ENCODE results near the gene POLR3F. TPM values are rescaled to one million over a fixed set of nuclear protein-coding genes. Genes with fewer than 3 reads are reported as not detected.

The POLR3F gene
- total and polyA plus RNA-seq, 5 experiments from 2014 or later: 5.2 to 13.0 (median 9.3) TPM

GRCh38 chr20:18533978-18534644, 66.9 kb downstream of the POLR3F start:
- POLR2A ChIA-PET: no interaction called here
- ATAC-seq (no peak), DNase-seq (no peak)
- no peak overlapping the region for H3K4me3 Mint-ChIP-seq
- H3K27me3 Mint-ChIP-seq: no peaks in the 10 kb centered on the region
- H3K4me1 Mint-ChIP-seq: no peaks in the 10 kb centered on the region
- H3K36me3 Mint-ChIP-seq: peaks cover 4 to 94% (median 41%) of the 10 kb centered on the region in 3 donors
- H3K27ac Mint-ChIP-seq: no peak overlapping the region
- peaks cover 0 to 3% (median 0%) of the 10 kb centered on the region in 9 donors for H3K9me3 Mint-ChIP-seq

Small RNAs within 50 kb of the gene (microRNA-seq; reads per million reads assigned to microRNA genes)
- gene MIR3192 (ENCODE audit: borderline microRNAs expressed): not detected

Other genes starting within 250 kb of the POLR3F start
- gene ZNF133, start 178.9 kb upstream of the POLR3F start, total RNA-seq: 1 to 10 TPM; 8.4 to 9.3 TPM
- gene ZNF133, start 178.9 kb upstream of the POLR3F start, polyA plus RNA-seq: 1 to 10 TPM; 4.3 to 6.8 (median 6.7) TPM
- 1 to 10 TPM; 3.3 to 3.4 TPM for gene DZANK1, start 360 bp upstream of the POLR3F start, total RNA-seq
- gene DZANK1, start 360 bp upstream of the POLR3F start, polyA plus RNA-seq: 1 to 10 TPM in 1 of 3 donors, under 1 TPM in 2; 0.74 to 1.3 (median 0.87) TPM
- gene RBBP9, start 29.8 kb downstream of the POLR3F start, total RNA-seq: 1 to 10 TPM; 7.5 to 8.5 TPM
- gene RBBP9, start 29.8 kb downstream of the POLR3F start, polyA plus RNA-seq: 1 to 10 TPM; 7.6 to 9.9 (median 8.8) TPM
- 10 to 100 TPM; 31.2 to 34.5 TPM for gene SEC23B, start 40.5 kb downstream of the POLR3F start, total RNA-seq
- gene SEC23B, start 40.5 kb downstream of the POLR3F start, polyA plus RNA-seq: 10 to 100 TPM; 31.9 to 45.1 (median 37.9) TPM
- gene SMIM26, start 100.0 kb downstream of the POLR3F start, total RNA-seq: 10 to 100 TPM; 68.4 to 69.1 TPM
- gene SMIM26, start 100.0 kb downstream of the POLR3F start, polyA plus RNA-seq: 100 to 1,000 TPM; 177 to 230 (median 185) TPM
- gene DTD1, start 120.7 kb downstream of the POLR3F start, total RNA-seq: 10 to 100 TPM; 14.5 to 14.6 TPM
- 10 to 100 TPM; 33.9 to 50.4 (median 45.2) TPM for gene DTD1, start 120.7 kb downstream of the POLR3F start, polyA plus RNA-seq

Data from naive thymus-derived CD8-positive, alpha-beta T cell (primary cell).